Measurements from ENCODE around the gene IFNG. TPM values are rescaled to one million over a fixed set of nuclear protein-coding genes. Genes with fewer than 3 reads are reported as not detected.

The IFNG gene
- total RNA-seq, 1 experiment from 2014 or later: not detected

- Histone ChIP-seq H4K91ac (ENCODE audit: insufficient read length, low read depth, low read length) (no peak overlapping the region), H3K23ac (ENCODE audit: insufficient read length, low read depth, low read length) (no peak overlapping the region), H3K4me2 (ENCODE audit: insufficient read depth, insufficient read length, low read length) (no peak overlapping the region), H3K79me1 (ENCODE audit: insufficient read depth, low read depth, low read length, poor library complexity, severe bottlenecking) (no peaks in the 10 kb centered on the region), H3K18ac (ENCODE audit: insufficient read length, low read depth, low read length) (no peak overlapping the region), H3K4me1 (ENCODE audit: insufficient read depth, low read length) (no peaks in the 10 kb centered on the region), H3K4ac (ENCODE audit: low read depth, low read length) (no peak overlapping the region), H3K9me3 (ENCODE audit: control insufficient read depth, low read depth, low read length) (no peaks in the 10 kb centered on the region), H2BK5ac (ENCODE audit: insufficient read length, low read length) (no peak overlapping the region), H4K20me1 (ENCODE audit: control insufficient read depth, insufficient read depth, insufficient read length) (no peaks in the 10 kb centered on the region), H3K9ac (ENCODE audit: extremely low read depth, insufficient read length, low read length) (no peak overlapping the region), H4K8ac (replicated peaks; ENCODE audit: insufficient read length, low read depth, low read length) (no peak overlapping the region), H3K23me2 (ENCODE audit: insufficient read length, low read depth, low read length, poor library complexity, severe bottlenecking) (no peaks in the 10 kb centered on the region), H3K79me2 (ENCODE audit: insufficient read depth, low read length) (no peaks in the 10 kb centered on the region), H3T11ph (ENCODE audit: low read length) (no peak overlapping the region), H3K27ac (ENCODE audit: insufficient read length, low read depth, low read length) (no peak overlapping the region), H2AFZ (ENCODE audit: low read length) (no peak overlapping the region), H3K27me3 (ENCODE audit: insufficient read depth, low read length) (no peaks in the 10 kb centered on the region), H3K14ac (ENCODE audit: insufficient read depth, low read length) (no peak overlapping the region), H4K5ac (ENCODE audit: insufficient read length, low read depth, low read length) (no peak overlapping the region), H2AK5ac (ENCODE audit: insufficient read length, low read length) (no peak overlapping the region), H2BK15ac (ENCODE audit: low read depth, low read length) (no peak overlapping the region), H2BK20ac (ENCODE audit: low read depth, low read length, poor library complexity, severe bottlenecking) (no peak overlapping the region), H2BK12ac (ENCODE audit: insufficient read length, low read depth, low read length) (no peak overlapping the region), H3K56ac (ENCODE audit: insufficient read length, low read depth, low read length) (no peak overlapping the region), H2BK120ac (ENCODE audit: low read depth, low read length, poor library complexity, severe bottlenecking) (no peak overlapping the region)
- no peaks in the 10 kb centered on the region; a peak in 1 of 5 replicates for H3K9me3 Mint-ChIP-seq
- 0 out of 2 replicates have a peak, but pooled peaks cover 2% of the 10 kb centered on the region for H3K27me3 Mint-ChIP-seq (ENCODE audit: low read depth)
- DNase-seq: no peak
- no peaks in the 10 kb centered on the region for H3K4me1 Mint-ChIP-seq
- TF ChIP-seq, protein P1, sequence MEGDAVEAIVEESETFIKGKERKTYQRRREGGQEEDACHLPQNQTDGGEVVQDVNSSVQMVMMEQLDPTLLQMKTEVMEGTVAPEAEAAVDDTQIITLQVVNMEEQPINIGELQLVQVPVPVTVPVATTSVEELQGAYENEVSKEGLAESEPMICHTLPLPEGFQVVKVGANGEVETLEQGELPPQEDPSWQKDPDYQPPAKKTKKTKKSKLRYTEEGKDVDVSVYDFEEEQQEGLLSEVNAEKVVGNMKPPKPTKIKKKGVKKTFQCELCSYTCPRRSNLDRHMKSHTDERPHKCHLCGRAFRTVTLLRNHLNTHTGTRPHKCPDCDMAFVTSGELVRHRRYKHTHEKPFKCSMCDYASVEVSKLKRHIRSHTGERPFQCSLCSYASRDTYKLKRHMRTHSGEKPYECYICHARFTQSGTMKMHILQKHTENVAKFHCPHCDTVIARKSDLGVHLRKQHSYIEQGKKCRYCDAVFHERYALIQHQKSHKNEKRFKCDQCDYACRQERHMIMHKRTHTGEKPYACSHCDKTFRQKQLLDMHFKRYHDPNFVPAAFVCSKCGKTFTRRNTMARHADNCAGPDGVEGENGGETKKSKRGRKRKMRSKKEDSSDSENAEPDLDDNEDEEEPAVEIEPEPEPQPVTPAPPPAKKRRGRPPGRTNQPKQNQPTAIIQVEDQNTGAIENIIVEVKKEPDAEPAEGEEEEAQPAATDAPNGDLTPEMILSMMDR (conservative IDR thresholded peaks at IDR 0.05): no peak
- no peak overlapping the region for H3K4me3 Mint-ChIP-seq
- no peak overlapping the region for H3K27ac Mint-ChIP-seq
- H3K36me3 Mint-ChIP-seq (ENCODE audit: insufficient read depth in 1 of 3, low read depth in 3 of 3): no peaks in the 10 kb centered on the region
These were observed 30.8 kb upstream of the IFNG start for GRCh38 chr12:68190301-68190700.

Measured in H9 (cell line).